ES-I3 (cell line): ENCODE results near the gene PSMB5.

Experiments
- H3K36me3 ChIP-seq: 2 replicates; pipeline ENCODE4 v1.6.1; 2013; ENCODE audit warnings: mild to moderate bottlenecking, low read length, control low read depth, moderate library complexity; ENCODE audit not compliant: insufficient read depth
- H3K4me1 ChIP-seq: 2 replicates; pipeline ENCODE4 v1.6.1; 2013; ENCODE audit warnings: mild to moderate bottlenecking, control low read depth, low read length; ENCODE audit not compliant: insufficient read depth
- H3K9ac ChIP-seq: 2 replicates; pipeline ENCODE4 v1.6.1; 2013; ENCODE audit warnings: low read depth, mild to moderate bottlenecking, low read length, moderate library complexity
- H3K9me3 ChIP-seq: 2 replicates; pipeline ENCODE4 v1.6.1; 2013; ENCODE audit warnings: mild to moderate bottlenecking, low read length, moderate library complexity; ENCODE audit not compliant: control insufficient read depth, insufficient read depth

Gene PSMB5

GRCh38 chr14:23067847-23068788, 33.4 kb upstream of the PSMB5 start:
- H3K36me3 ChIP-seq, result peaks cover 54% of the 10 kb centered on the region
- no peaks in the 10 kb centered on the region for H3K9me3 ChIP-seq
- H3K4me1 ChIP-seq, result peaks cover 12% of the 10 kb centered on the region; the same call in 1 of the 2 replicates
- no peak overlapping the region for H3K9ac ChIP-seq

- Histone ChIP-seq H3K4me1 (peaks cover 11% of the 10 kb centered on the region; the same call in 1 of the 2 replicates), H3K36me3 (peaks cover 57% of the 10 kb centered on the region), H3K9ac (no peak overlapping the region), H3K9me3 (no peaks in the 10 kb centered on the region)
These were observed 32.4 kb upstream of the PSMB5 start for GRCh38 chr14:23066855-23067744.

DNA sequence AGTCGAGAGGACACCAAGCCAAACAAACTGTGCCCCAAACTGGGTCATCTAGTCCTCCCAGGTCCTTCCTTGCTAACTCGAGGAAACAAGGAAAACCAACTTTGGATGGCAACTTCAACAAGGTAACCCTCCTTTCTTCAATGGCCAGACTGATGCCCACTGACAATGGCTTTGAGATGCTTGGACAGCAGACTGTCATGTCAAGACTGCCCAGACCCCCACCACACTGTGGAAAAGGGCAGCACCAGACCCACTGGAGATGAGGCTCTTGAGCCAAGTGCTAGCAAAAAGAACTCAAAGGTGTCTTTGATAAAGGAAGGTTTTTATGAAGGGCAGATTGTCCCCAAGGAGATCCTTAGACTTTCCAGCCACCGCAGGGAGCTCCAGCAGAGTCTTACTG, 31.7 kb upstream of the PSMB5 start:
- H3K9ac ChIP-seq, result no peak overlapping the region
- H3K9me3 ChIP-seq, result no peaks in the 10 kb centered on the region
- H3K36me3 ChIP-seq, result peaks cover 60% of the 10 kb centered on the region
- peaks cover 7% of the 10 kb centered on the region; the same call in 1 of the 2 replicates for H3K4me1 ChIP-seq

- H3K9me3 ChIP-seq, result no peaks in the 10 kb centered on the region
- no peak overlapping the region for H3K9ac ChIP-seq
- peaks cover 67% of the 10 kb centered on the region for H3K36me3 ChIP-seq
- H3K4me1 ChIP-seq, result peaks cover 3% of the 10 kb centered on the region; the same call in 1 of the 2 replicates
These were observed 28.9 kb upstream of the PSMB5 start for GRCh38 chr14:23063601-23064000.

GRCh38 chr14:23062002-23062401, 27.3 kb upstream of the PSMB5 start:
- no peaks in the 10 kb centered on the region for H3K9me3 ChIP-seq
- H3K4me1 ChIP-seq, result peaks cover 3% of the 10 kb centered on the region; the same call in 1 of the 2 replicates
- H3K36me3 ChIP-seq, result peaks cover 55% of the 10 kb centered on the region
- H3K9ac ChIP-seq, result no peak overlapping the region

DNA sequence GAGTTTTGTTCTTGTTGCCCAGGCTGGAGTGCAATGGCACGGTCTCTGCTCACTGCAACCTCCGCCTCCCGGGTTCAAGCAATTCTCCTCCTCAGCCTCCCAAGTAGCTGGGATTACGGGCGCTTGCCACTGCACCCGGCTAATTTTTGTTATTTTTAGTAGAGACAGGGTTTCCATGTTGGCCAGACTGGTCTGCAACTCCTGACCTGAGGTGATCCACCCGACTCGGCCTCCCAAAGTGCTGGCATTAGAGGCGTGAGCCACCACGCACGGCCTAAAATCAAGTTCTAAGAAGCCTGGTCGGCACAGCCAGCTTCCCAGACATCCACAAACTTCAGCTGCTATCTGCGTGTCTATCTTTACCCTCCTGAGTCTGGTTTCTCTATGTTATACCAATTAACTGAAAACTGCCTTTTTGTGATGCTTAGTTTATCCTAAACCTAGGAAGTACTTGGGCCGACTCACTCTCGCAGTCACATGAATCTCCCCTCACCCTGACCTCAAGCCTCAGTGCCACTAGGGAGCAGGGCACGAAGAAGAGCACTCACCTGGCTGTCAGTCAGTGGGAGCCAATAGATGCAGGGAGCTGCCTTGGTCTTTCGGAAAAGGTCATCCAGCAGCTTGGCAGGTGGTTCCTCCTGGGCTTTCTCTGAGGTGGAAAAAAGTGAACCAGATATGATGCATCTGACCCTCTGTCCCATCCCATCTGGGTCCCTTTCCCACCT, 26.0 kb upstream of the PSMB5 start:
- H3K36me3 ChIP-seq, result peaks cover 46% of the 10 kb centered on the region
- H3K9me3 ChIP-seq, result no peaks in the 10 kb centered on the region
- peaks cover 6% of the 10 kb centered on the region; the same call in 1 of the 2 replicates for H3K4me1 ChIP-seq
- no peak overlapping the region for H3K9ac ChIP-seq

GRCh38 chr14:23058654-23059504, 24.2 kb upstream of the PSMB5 start:
- H3K9me3 ChIP-seq, result no peaks in the 10 kb centered on the region
- H3K36me3 ChIP-seq, result peaks cover 31% of the 10 kb centered on the region
- peaks cover 7% of the 10 kb centered on the region; the same call in 1 of the 2 replicates for H3K4me1 ChIP-seq
- no peak overlapping the region for H3K9ac ChIP-seq

- Histone ChIP-seq H3K9me3 (no peaks in the 10 kb centered on the region), H3K9ac (peak overlapping the region; percentile 71), H3K4me1 (peaks cover 7% of the 10 kb centered on the region; the same call in 1 of the 2 replicates), H3K36me3 (peaks cover 23% of the 10 kb centered on the region)
These were observed 23.3 kb upstream of the PSMB5 start for GRCh38 chr14:23057757-23058653.

GRCh38 chr14:23056956-23057756, 22.5 kb upstream of the PSMB5 start, which contains the start of gene CDH24:
CDH24 (minus strand) TSS chr14:23057520; CDS start chr14:23055733, 1,787 bp downstream.
- H3K9ac ChIP-seq, result peak within 1 kb of the TSS; percentile 71
- H3K9me3 ChIP-seq, result no peaks in the 10 kb centered on the region
- peaks cover 5% of the 10 kb centered on the region; the same call in 1 of the 2 replicates for H3K4me1 ChIP-seq
- H3K36me3 ChIP-seq, result peaks cover 14% of the 10 kb centered on the region; the same call in 1 of the 2 replicates

- Histone ChIP-seq H3K4me1 (peaks cover 3% of the 10 kb centered on the region; the same call in 1 of the 2 replicates), H3K9ac (peak overlapping the region; percentile 71; the same call in 1 of the 2 replicates), H3K36me3 (peaks cover 10% of the 10 kb centered on the region; the same call in 1 of the 2 replicates), H3K9me3 (no peaks in the 10 kb centered on the region)
These were observed 21.6 kb upstream of the PSMB5 start for GRCh38 chr14:23056145-23056955.

DNA sequence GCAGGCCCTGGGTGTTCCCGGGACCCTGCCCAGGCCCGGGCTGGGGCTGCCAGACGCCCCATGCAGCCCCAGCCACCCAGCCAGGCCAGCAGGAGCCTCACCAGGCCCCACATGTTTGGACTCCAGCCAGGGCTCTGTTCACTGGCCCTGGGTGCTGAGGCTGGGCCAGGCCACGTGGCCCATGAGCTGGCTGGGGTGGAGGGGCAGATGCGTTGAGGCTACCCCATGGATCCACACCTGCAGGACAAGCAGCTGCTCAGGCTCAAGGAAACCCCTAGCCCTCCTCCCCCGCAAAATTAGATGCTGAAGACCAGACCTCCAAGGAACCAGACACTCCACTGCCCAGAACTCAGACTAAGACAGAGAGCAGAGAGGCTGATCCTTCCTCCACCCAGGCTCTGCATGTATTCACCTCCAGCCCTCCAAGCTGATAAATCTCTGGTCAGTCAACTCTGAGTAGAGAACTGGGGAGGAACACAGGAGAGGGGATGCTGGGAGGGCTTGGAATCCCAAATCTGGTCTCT, 21.0 kb upstream of the PSMB5 start:
- no peak overlapping the region for H3K9ac ChIP-seq
- H3K4me1 ChIP-seq, result peaks cover 3% of the 10 kb centered on the region; the same call in 1 of the 2 replicates
- H3K9me3 ChIP-seq, result no peaks in the 10 kb centered on the region
- peaks cover 6% of the 10 kb centered on the region; the same call in 1 of the 2 replicates for H3K36me3 ChIP-seq
